HepG2 (cell line): ENCODE results near the gene DENND4A. TPM values are rescaled to one million over a fixed set of nuclear protein-coding genes. Genes with fewer than 3 reads are reported as not detected.

Source experiments
- FLYWCH1 ChIP-seq: sonication (generic); formaldehyde crosslinking; IDR thresholded peaks from 2 replicates; pipeline ENCODE4 v1.8.1; 2023; ENCODE audit warnings: mild to moderate bottlenecking, missing genetic modification reagents
- FOXK1 ChIP-seq: sonication (generic); formaldehyde crosslinking; IDR thresholded peaks from 2 replicates; pipeline ENCODE4 v1.4.0; 2020; ENCODE audit warnings: low read depth, missing genetic modification reagents, borderline replicate concordance
- GATA4 ChIP-seq: sonication (generic); IDR thresholded peaks from 2 replicates; pipeline ENCODE4 v1.6.1; 2016; ENCODE audit warnings: antibody characterized with exemption, low read depth, borderline replicate concordance
- MYNN ChIP-seq: sonication (generic); formaldehyde crosslinking; IDR thresholded peaks from 2 replicates; pipeline ENCODE4 v1.4.0; 2020; ENCODE audit warnings: mild to moderate bottlenecking, low read depth, missing genetic modification reagents
- NCOA2 ChIP-seq: sonication (generic); formaldehyde crosslinking; IDR thresholded peaks from 2 replicates; pipeline ENCODE4 v1.8.0; 2022; ENCODE audit warnings: inconsistent platforms
- SRSF4 ChIP-seq: fragments of 200-400 bp; formaldehyde crosslinking; IDR thresholded peaks from one replicate; pipeline ENCODE4 v1.6.1; 2018; ENCODE audit warnings: mild to moderate bottlenecking, low read depth, low read length, moderate library complexity; ENCODE audit not compliant: poor library complexity, severe bottlenecking
- TOE1 ChIP-seq: sonication (generic); formaldehyde crosslinking; IDR thresholded peaks from 2 replicates; pipeline ENCODE4 v1.4.0; 2020; ENCODE audit warnings: mild to moderate bottlenecking, missing genetic modification reagents
- ZNF484 ChIP-seq: sonication (generic); formaldehyde crosslinking; IDR thresholded peaks from 2 replicates; pipeline ENCODE4 v1.5.1; 2020; ENCODE audit warnings: mild to moderate bottlenecking, low read depth, missing genetic modification reagents, borderline replicate concordance
- ZNF530 ChIP-seq: sonication (generic); formaldehyde crosslinking; IDR thresholded peaks from 2 replicates; pipeline ENCODE4 v1.5.0; 2020; ENCODE audit warnings: low read depth, mild to moderate bottlenecking, missing genetic modification reagents
- ZNF678 ChIP-seq: sonication (generic); formaldehyde crosslinking; IDR thresholded peaks from 2 replicates; pipeline ENCODE4 v1.4.0; 2020; ENCODE audit warnings: mild to moderate bottlenecking, missing genetic modification reagents
- polyA plus RNA-seq, 8 experiments: library from polyadenylated mRNA; depleted of rRNA in 3 of 8; stranded (reverse) in 7 of 8; unstranded in 1 of 8; fragments of >200 nt; fragmentation: Illumina TruSeq in 4 of 8; extraction: Trizol in 4 of 8; gene quantifications; 2 replicates each; pipeline versions ENCODE4 v1.2.1 to v1.2.3, GENCODE V29; 2011 to 2016; ENCODE audit warnings: low read depth in 4 of 8, missing spikeins in 1 of 8, mixed read lengths in 1 of 8; ENCODE audit not compliant: insufficient read depth in 1 of 8
- total RNA-seq, 5 experiments: library from RNA; depleted of rRNA; stranded (reverse); fragments of >200 nt; fragmentation: Illumina TruSeq; extraction: Trizol; gene quantifications; 2 replicates each; pipeline ENCODE4 v1.2.3, GENCODE V29; 2016; ENCODE audit warnings: low read depth in 1 of 5
- TF ChIP-seq, protein P1 (sequence below): sonication (generic); formaldehyde crosslinking; IDR thresholded peaks from 2 replicates; pipeline ENCODE4 v1.4.0; 2020; ENCODE audit warnings: missing genetic modification reagents
- TF ChIP-seq, protein P2 (sequence below): sonication (generic); formaldehyde crosslinking; IDR thresholded peaks from 2 replicates; pipeline ENCODE4 v1.4.0; 2020; ENCODE audit warnings: missing genetic modification reagents, borderline replicate concordance
- TF ChIP-seq, protein P3 (sequence below): sonication (generic); formaldehyde crosslinking; IDR thresholded peaks from 2 replicates; pipeline ENCODE4 v1.4.0; 2020; ENCODE audit warnings: mild to moderate bottlenecking, missing genetic modification reagents
- TF ChIP-seq, protein P4 (sequence below): sonication (generic); formaldehyde crosslinking; IDR thresholded peaks from 2 replicates; pipeline ENCODE4 v1.8.0; 2022; ENCODE audit warnings: missing genetic modification reagents, mild to moderate bottlenecking, borderline replicate concordance
- TF ChIP-seq, protein P5 (sequence below): sonication (generic); formaldehyde crosslinking; IDR thresholded peaks from 2 replicates; pipeline ENCODE4 v1.9.0; 2021; ENCODE audit warnings: missing genetic modification reagents, mild to moderate bottlenecking, borderline replicate concordance
- TF ChIP-seq, protein P6 (sequence below): sonication (generic); formaldehyde crosslinking; IDR thresholded peaks from 2 replicates; pipeline ENCODE4 v1.5.0; 2020; ENCODE audit warnings: mild to moderate bottlenecking, missing genetic modification reagents

Gene DENND4A
- total and polyA plus RNA-seq, 2 of the 13 experiments (the other 11 are each of a cell fraction or from before 2014, with no cell fraction given) = 13.2 to 18.6 TPM

DNA sequence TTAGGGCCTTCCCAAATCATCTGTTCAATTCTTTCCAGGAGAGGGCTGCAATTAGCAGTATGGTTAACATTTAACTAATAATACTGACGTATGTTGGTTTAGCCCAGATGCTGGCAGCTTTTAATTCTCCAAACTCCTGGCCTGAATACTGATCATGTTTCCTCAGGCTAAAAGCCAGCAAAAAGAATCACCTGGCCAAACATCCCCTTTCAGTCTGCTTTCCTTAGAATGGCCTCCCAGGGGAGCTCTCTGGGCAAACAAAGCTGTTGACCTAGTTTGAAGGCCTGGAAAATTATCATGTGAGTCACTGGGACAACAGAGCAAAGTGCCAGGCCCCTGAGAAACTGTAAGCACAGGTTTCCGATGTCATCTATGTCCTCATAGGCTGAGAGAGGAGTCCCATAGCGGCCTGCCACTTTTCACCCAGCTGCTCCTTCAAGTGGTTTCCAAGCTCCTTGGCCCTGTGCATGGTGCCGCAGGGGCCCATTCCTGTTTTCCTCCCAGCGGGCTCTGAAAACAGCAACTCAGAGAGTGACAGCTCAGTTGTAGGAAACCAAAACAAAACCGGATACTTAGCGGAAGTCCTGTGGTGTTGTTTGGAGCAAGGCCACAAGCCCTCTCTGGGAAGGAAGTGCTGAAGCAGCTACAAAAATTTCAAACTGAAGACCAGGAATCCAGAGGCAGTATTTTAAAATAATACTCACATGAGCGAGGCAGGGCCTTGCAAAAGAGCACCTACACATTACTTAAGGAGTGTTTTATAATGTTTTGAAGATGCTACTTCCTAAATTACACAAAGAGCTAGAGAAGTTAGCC, 40.7 kb upstream of the DENND4A start (continued):
- TF ChIP-seq, protein P1, sequence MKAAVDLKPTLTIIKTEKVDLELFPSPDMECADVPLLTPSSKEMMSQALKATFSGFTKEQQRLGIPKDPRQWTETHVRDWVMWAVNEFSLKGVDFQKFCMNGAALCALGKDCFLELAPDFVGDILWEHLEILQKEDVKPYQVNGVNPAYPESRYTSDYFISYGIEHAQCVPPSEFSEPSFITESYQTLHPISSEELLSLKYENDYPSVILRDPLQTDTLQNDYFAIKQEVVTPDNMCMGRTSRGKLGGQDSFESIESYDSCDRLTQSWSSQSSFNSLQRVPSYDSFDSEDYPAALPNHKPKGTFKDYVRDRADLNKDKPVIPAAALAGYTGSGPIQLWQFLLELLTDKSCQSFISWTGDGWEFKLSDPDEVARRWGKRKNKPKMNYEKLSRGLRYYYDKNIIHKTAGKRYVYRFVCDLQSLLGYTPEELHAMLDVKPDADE (CRISPR knock-in tag) = no peak
- TF ChIP-seq, protein P2, sequence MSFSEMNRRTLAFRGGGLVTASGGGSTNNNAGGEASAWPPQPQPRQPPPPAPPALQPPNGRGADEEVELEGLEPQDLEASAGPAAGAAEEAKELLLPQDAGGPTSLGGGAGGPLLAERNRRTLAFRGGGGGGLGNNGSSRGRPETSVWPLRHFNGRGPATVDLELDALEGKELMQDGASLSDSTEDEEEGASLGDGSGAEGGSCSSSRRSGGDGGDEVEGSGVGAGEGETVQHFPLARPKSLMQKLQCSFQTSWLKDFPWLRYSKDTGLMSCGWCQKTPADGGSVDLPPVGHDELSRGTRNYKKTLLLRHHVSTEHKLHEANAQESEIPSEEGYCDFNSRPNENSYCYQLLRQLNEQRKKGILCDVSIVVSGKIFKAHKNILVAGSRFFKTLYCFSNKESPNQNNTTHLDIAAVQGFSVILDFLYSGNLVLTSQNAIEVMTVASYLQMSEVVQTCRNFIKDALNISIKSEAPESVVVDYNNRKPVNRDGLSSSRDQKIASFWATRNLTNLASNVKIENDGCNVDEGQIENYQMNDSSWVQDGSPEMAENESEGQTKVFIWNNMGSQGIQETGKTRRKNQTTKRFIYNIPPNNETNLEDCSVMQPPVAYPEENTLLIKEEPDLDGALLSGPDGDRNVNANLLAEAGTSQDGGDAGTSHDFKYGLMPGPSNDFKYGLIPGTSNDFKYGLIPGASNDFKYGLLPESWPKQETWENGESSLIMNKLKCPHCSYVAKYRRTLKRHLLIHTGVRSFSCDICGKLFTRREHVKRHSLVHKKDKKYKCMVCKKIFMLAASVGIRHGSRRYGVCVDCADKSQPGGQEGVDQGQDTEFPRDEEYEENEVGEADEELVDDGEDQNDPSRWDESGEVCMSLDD (CRISPR knock-in tag) = peak; percentile 73; the same call in 1 of the 2 replicates
- TF ChIP-seq ZNF484 (CRISPR knock-in tag) (no peak), FOXK1 (peak; percentile 95), MYNN (CRISPR knock-in tag) (no peak; the same call in 1 of the 2 replicates), ZNF678 (peak; percentile 54; the same call in 1 of the 2 replicates), GATA4 (peak; percentile 81; the same call in 1 of the 2 replicates), FLYWCH1 (CRISPR knock-in tag) (no peak), ZNF530 (no peak), TOE1 (peak; percentile 48; the same call in 1 of the 2 replicates), SRSF4 (no peak), NCOA2 (CRISPR knock-in tag) (peak; percentile 93)
- TF ChIP-seq, protein P3, sequence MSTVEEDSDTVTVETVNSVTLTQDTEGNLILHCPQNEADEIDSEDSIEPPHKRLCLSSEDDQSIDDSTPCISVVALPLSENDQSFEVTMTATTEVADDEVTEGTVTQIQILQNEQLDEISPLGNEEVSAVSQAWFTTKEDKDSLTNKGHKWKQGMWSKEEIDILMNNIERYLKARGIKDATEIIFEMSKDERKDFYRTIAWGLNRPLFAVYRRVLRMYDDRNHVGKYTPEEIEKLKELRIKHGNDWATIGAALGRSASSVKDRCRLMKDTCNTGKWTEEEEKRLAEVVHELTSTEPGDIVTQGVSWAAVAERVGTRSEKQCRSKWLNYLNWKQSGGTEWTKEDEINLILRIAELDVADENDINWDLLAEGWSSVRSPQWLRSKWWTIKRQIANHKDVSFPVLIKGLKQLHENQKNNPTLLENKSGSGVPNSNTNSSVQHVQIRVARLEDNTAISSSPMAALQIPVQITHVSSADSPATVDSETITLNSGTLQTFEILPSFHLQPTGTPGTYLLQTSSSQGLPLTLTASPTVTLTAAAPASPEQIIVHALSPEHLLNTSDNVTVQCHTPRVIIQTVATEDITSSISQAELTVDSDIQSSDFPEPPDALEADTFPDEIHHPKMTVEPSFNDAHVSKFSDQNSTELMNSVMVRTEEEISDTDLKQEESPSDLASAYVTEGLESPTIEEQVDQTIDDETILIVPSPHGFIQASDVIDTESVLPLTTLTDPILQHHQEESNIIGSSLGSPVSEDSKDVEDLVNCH = no peak
- TF ChIP-seq, protein P4, sequence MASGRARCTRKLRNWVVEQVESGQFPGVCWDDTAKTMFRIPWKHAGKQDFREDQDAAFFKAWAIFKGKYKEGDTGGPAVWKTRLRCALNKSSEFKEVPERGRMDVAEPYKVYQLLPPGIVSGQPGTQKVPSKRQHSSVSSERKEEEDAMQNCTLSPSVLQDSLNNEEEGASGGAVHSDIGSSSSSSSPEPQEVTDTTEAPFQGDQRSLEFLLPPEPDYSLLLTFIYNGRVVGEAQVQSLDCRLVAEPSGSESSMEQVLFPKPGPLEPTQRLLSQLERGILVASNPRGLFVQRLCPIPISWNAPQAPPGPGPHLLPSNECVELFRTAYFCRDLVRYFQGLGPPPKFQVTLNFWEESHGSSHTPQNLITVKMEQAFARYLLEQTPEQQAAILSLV (CRISPR knock-in tag) = 0 out of 2 replicates have a peak, but pooled peaks have one; percentile 43
- TF ChIP-seq, protein P5, sequence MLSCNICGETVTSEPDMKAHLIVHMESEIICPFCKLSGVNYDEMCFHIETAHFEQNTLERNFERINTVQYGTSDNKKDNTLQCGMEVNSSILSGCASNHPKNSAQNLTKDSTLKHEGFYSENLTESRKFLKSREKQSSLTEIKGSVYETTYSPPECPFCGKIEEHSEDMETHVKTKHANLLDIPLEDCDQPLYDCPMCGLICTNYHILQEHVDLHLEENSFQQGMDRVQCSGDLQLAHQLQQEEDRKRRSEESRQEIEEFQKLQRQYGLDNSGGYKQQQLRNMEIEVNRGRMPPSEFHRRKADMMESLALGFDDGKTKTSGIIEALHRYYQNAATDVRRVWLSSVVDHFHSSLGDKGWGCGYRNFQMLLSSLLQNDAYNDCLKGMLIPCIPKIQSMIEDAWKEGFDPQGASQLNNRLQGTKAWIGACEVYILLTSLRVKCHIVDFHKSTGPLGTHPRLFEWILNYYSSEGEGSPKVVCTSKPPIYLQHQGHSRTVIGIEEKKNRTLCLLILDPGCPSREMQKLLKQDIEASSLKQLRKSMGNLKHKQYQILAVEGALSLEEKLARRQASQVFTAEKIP (CRISPR knock-in tag) = no peak
- TF ChIP-seq, protein P6, sequence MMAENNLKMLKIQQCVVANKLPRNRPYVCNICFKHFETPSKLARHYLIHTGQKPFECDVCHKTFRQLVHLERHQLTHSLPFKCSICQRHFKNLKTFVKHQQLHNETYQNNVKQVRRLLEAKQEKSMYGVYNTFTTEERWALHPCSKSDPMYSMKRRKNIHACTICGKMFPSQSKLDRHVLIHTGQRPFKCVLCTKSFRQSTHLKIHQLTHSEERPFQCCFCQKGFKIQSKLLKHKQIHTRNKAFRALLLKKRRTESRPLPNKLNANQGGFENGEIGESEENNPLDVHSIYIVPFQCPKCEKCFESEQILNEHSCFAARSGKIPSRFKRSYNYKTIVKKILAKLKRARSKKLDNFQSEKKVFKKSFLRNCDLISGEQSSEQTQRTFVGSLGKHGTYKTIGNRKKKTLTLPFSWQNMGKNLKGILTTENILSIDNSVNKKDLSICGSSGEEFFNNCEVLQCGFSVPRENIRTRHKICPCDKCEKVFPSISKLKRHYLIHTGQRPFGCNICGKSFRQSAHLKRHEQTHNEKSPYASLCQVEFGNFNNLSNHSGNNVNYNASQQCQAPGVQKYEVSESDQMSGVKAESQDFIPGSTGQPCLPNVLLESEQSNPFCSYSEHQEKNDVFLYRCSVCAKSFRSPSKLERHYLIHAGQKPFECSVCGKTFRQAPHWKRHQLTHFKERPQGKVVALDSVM (CRISPR knock-in tag) = no peak
